Tibial nerve (tissue), 4 donors: ENCODE results near the gene EFCAB8. TPM values are rescaled to one million over a fixed set of nuclear protein-coding genes. Genes with fewer than 3 reads are reported as not detected.

ENCODE experiments used
- DNase-seq, 2 donors: peaks; one replicate each; pipeline ENCODE4 v3.0.0-alpha.2; 2019; ENCODE audit warnings: low spot score in 2 of 2
- H3K27ac ChIP-seq, 4 donors: fragments of 200-600 bp; sonication (generic) in 3 of 4; one replicate each; pipeline ENCODE4 v1.5.1; 2017 to 2019; ENCODE audit warnings: mild to moderate bottlenecking in 1 of 4
- H3K27me3 ChIP-seq, 2 donors: fragments of 200-600 bp; sonication (generic) in 1 of 2; one replicate each; pipeline versions ENCODE4 v1.5.1 to v1.6.0; 2017 to 2019
- H3K36me3 ChIP-seq, 3 donors: fragments of 200-600 bp; sonication (generic); one replicate each; pipeline ENCODE4 v1.5.1; 2018 to 2019
- H3K4me1 ChIP-seq, 4 donors: fragments of 200-600 bp; sonication (generic) in 3 of 4; one replicate each; pipeline ENCODE4 v1.5.1; 2017 to 2019
- H3K4me3 ChIP-seq, 4 donors: fragments of 200-600 bp; sonication (generic) in 3 of 4; one replicate each; pipeline ENCODE4 v1.5.1; 2017 to 2019; ENCODE audit warnings: mild to moderate bottlenecking in 1 of 4, moderate library complexity in 1 of 4
- H3K9me3 ChIP-seq, 4 donors: fragments of 200-600 bp; sonication (generic) in 3 of 4; one replicate each; pipeline ENCODE4 v1.5.1; 2017 to 2019
- EP300 ChIP-seq, 2 donors: sonication (generic); formaldehyde crosslinking; IDR thresholded peaks; one replicate each; pipeline ENCODE4 v1.6.1; 2017; ENCODE audit warnings: antibody characterized with exemption in 2 of 2, mild to moderate bottlenecking in 1 of 2
- POLR2A ChIP-seq, 2 donors: fragments of 450-650 bp; IDR thresholded peaks; one replicate each; pipeline ENCODE4 v1.6.1; 2017; ENCODE audit warnings: antibody characterized with exemption in 2 of 2, mild to moderate bottlenecking in 2 of 2, moderate library complexity in 2 of 2
- WGBS, 2 donors: methylation state at CpG; one replicate each; pipeline ENCODE4 v1.1.5; 2018; 5-methylcytosine and 5-hydroxymethylcytosine counted together
- total RNA-seq, 4 donors: library from RNA; depleted of rRNA; stranded (reverse); fragments of >200 nt; gene quantifications; one replicate each; pipeline ENCODE4 v1.1.0, GENCODE V29; 2016
- TF ChIP-seq, protein P1 (sequence below), 5 experiments: fragments of 200-600 bp in 3 of 5; fragments of 450-650 bp in 2 of 5; sonication (generic) in 3 of 5; IDR thresholded peaks; one replicate each; pipeline ENCODE4 v1.5.1; 2016 to 2019; ENCODE audit warnings: antibody characterized with exemption in 5 of 5, mild to moderate bottlenecking in 3 of 5, moderate library complexity in 2 of 5

EFCAB8 gene
- total RNA-seq, 4 donors from 2014 or later, result 0.30 to 0.87 TPM; not detected in 2

GRCh38 chr20:32957459-32957858, 98.7 kb downstream of the EFCAB8 start:
- H3K27ac ChIP-seq, result no peak overlapping the region
- H3K4me3 ChIP-seq, result no peak overlapping the region
- H3K9me3 ChIP-seq, result peaks cover 0 to 51% (median 5%) of the 10 kb centered on the region in 4 donors
- no peak for TF ChIP-seq EP300 (IDR thresholded peaks at IDR 0.05)
- no peaks in the 10 kb centered on the region for H3K4me1 ChIP-seq
- H3K27me3 ChIP-seq, result no peaks in the 10 kb centered on the region
- no peak for DNase-seq
- no peaks in the 10 kb centered on the region for H3K36me3 ChIP-seq
- 86 to 91% methylated on average over 5 of the region's 5 CpGs for WGBS, 2 donors

- TF ChIP-seq EP300 (IDR thresholded peaks at IDR 0.05), result no peak
- TF ChIP-seq POLR2A (IDR thresholded peaks at IDR 0.05), result no peak
- TF ChIP-seq, protein P1, sequence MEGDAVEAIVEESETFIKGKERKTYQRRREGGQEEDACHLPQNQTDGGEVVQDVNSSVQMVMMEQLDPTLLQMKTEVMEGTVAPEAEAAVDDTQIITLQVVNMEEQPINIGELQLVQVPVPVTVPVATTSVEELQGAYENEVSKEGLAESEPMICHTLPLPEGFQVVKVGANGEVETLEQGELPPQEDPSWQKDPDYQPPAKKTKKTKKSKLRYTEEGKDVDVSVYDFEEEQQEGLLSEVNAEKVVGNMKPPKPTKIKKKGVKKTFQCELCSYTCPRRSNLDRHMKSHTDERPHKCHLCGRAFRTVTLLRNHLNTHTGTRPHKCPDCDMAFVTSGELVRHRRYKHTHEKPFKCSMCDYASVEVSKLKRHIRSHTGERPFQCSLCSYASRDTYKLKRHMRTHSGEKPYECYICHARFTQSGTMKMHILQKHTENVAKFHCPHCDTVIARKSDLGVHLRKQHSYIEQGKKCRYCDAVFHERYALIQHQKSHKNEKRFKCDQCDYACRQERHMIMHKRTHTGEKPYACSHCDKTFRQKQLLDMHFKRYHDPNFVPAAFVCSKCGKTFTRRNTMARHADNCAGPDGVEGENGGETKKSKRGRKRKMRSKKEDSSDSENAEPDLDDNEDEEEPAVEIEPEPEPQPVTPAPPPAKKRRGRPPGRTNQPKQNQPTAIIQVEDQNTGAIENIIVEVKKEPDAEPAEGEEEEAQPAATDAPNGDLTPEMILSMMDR (IDR thresholded peaks at IDR 0.05), result no peak
- Histone ChIP-seq H3K4me1 (no peaks in the 10 kb centered on the region), H3K9me3 (peaks cover 0 to 51% (median 5%) of the 10 kb centered on the region in 4 donors), H3K27ac (no peak overlapping the region), H3K36me3 (no peaks in the 10 kb centered on the region), H3K27me3 (no peaks in the 10 kb centered on the region), H3K4me3 (no peak overlapping the region)
- no peak for DNase-seq
Observed at GRCh38 chr20:32958574-32958973, 99.9 kb downstream of the EFCAB8 start.

- whole genome bisulfite sequencing, 2 donors, result 89 to 93% methylated on average over 14 of the region's 14 CpGs
- no peaks in the 10 kb centered on the region for H3K4me1 ChIP-seq
- H3K36me3 ChIP-seq, result no peaks in the 10 kb centered on the region
- H3K27me3 ChIP-seq, result no peaks in the 10 kb centered on the region
- no peak for DNase-seq
- no peak overlapping the region for H3K4me3 ChIP-seq
- no peak for TF ChIP-seq EP300 (IDR thresholded peaks at IDR 0.05)
- TF ChIP-seq POLR2A (IDR thresholded peaks at IDR 0.05), result no peak
- TF ChIP-seq, protein P1 (IDR thresholded peaks at IDR 0.05), result no peak
- H3K27ac ChIP-seq, result no peak overlapping the region
- peaks cover 0 to 42% (median 5%) of the 10 kb centered on the region in 4 donors for H3K9me3 ChIP-seq
Observed at GRCh38 chr20:32959351-32960221, 100.9 kb downstream of the EFCAB8 start.

DNA sequence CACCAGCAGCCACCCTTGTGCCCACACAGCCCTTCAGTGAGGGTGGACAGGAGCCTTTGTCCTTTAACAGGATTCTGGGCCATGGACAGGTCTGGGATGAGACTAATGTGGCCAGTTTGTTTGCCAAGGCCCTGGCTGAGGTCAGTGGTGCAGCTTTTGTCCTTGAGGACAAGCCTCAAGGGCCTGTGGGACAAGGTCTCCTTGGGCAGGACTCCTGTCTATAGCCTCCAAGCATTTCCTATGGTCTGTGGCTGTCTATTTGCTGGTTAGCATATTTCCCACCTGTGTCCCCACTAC, 101.4 kb downstream of the EFCAB8 start:
- DNase-seq, result no peak
- TF ChIP-seq, protein P1 (IDR thresholded peaks at IDR 0.05), result no peak
- TF ChIP-seq POLR2A (IDR thresholded peaks at IDR 0.05), result no peak
- TF ChIP-seq EP300 (IDR thresholded peaks at IDR 0.05), result no peak
- no peaks in the 10 kb centered on the region for H3K36me3 ChIP-seq

DNA sequence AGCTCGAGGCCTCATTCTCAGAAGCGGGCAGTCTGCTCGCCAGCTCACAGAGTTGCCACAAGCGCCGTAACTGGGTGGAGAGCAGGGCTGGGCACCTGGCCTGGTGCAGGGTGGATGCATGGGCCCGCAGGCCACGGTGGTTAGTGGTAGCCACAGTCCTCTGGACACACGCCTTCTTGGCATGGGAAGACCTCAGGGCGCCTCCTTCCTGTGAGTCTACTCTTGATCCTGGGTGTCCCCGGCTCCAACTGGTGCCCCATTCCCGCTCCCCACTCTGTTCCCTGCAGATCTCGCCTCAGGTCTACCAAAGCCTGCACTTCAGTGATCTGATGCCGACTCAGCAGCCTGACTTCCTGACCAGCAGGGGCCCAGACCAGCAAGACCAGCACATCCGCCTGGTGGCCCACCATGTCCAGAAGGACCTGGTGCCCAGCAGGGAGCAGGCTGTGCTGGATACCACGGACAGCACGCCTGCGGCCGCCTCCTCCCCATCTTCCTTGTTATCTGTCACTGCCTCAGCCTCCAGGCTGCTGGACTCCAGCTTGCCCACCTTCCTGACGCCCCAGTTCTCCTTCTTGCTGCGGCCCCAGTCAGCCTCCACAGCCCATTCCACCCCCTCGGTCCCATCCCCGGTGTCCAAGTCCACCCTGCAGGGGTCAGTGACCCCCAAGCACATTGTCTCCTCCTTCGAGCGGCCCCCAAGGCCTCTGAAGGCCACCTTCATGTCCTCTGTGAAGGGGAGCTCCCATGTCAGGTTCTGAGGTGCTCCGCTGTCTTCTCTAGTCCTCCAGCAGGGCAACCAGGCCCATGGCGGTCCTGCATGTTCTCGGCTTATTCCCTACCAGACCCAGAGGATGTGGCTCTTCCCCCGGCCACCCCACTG, 102.4 kb downstream of the EFCAB8 start:
- no peak overlapping the region for H3K4me3 ChIP-seq
- H3K4me1 ChIP-seq, result no peaks in the 10 kb centered on the region
- no peaks in the 10 kb centered on the region for H3K36me3 ChIP-seq
- WGBS, 2 donors, result 91 to 92% methylated on average over 28 of the region's 28 CpGs
- no peak for DNase-seq
- peaks cover 0 to 28% (median 5%) of the 10 kb centered on the region in 4 donors for H3K9me3 ChIP-seq
- H3K27ac ChIP-seq, result no peak overlapping the region
- TF ChIP-seq, protein P1 (IDR thresholded peaks at IDR 0.05), result no peak
- no peak for TF ChIP-seq POLR2A (IDR thresholded peaks at IDR 0.05)
- TF ChIP-seq EP300 (IDR thresholded peaks at IDR 0.05), result no peak
- H3K27me3 ChIP-seq, result no peaks in the 10 kb centered on the region

More for the DNA sequence above, 101.4 kb downstream of the EFCAB8 start:
- no peaks in the 10 kb centered on the region for H3K4me1 ChIP-seq
- no peaks in the 10 kb centered on the region for H3K27me3 ChIP-seq
- H3K4me3 ChIP-seq, result no peak overlapping the region
- H3K27ac ChIP-seq, result no peak overlapping the region
- H3K9me3 ChIP-seq, result peaks cover 0 to 37% (median 5%) of the 10 kb centered on the region in 4 donors
